HepG2 (cell line): ENCODE measurements around the gene DSTYK. TPM values are rescaled to one million over a fixed set of nuclear protein-coding genes. Genes with fewer than 3 reads are reported as not detected.

Experiments
- ARHGAP35 ChIP-seq: sonication (generic); formaldehyde crosslinking; IDR thresholded peaks from 2 replicates; pipeline ENCODE4 v1.9.0; 2022; ENCODE audit warnings: mild to moderate bottlenecking, inconsistent platforms, moderate library complexity, missing genetic modification reagents, borderline replicate concordance
- CAMTA2 ChIP-seq: sonication (generic); formaldehyde crosslinking; IDR thresholded peaks from 2 replicates; pipeline ENCODE4 v1.4.0; 2020; ENCODE audit warnings: mild to moderate bottlenecking, missing genetic modification reagents, borderline replicate concordance
- CBX1 ChIP-seq: IDR thresholded peaks from one replicate; pipeline ENCODE4 v1.6.1; 2016; ENCODE audit warnings: antibody characterized with exemption, low read depth
- CEBPB ChIP-seq: IDR thresholded peaks from 2 replicates; pipeline ENCODE4 v1.6.1; 2011; ENCODE audit warnings: low read depth, low read length, improper control_type of control experiment, borderline replicate concordance
- CHCHD3 ChIP-seq: sonication (generic); formaldehyde crosslinking; IDR thresholded peaks from 2 replicates; pipeline ENCODE4 v1.8.0; 2022; ENCODE audit warnings: mild to moderate bottlenecking, missing genetic modification reagents, moderate library complexity
- DNMT3B ChIP-seq: conservative IDR thresholded peaks from 2 replicates; pipeline ENCODE4 v1.6.1; 2016; ENCODE audit warnings: missing biosample characterization, control low read depth
- DR1 ChIP-seq: sonication (generic); formaldehyde crosslinking; IDR thresholded peaks from 2 replicates; pipeline ENCODE4 v1.8.0; 2021; ENCODE audit warnings: mild to moderate bottlenecking, missing genetic modification reagents, inconsistent platforms
- ETV6 ChIP-seq: sonication (generic); formaldehyde crosslinking; conservative IDR thresholded peaks from 2 replicates; pipeline ENCODE4 v1.4.0; 2020; ENCODE audit warnings: missing genetic modification reagents
- FOSL2 ChIP-seq: sonication (generic); formaldehyde crosslinking; IDR thresholded peaks from 2 replicates; pipeline ENCODE4 v1.4.0; 2020; ENCODE audit warnings: missing genetic modification reagents
- FOXC1 ChIP-seq: sonication (generic); formaldehyde crosslinking; IDR thresholded peaks from 2 replicates; pipeline ENCODE4 v1.8.0; 2022; ENCODE audit warnings: mild to moderate bottlenecking, missing genetic modification reagents, borderline replicate concordance
- FOXP1 ChIP-seq, 2 experiments: fragments of 450-650 bp in 1 of 2; IDR thresholded peaks; 2 replicates each; pipeline ENCODE4 v1.6.1; 2017 to 2018; ENCODE audit warnings: antibody characterized with exemption in 1 of 2
- HCFC1 ChIP-seq: fragments of 150-350 bp; IDR thresholded peaks from 2 replicates; pipeline ENCODE4 v1.6.1; 2014; ENCODE audit warnings: low read depth, low read length
- HHEX ChIP-seq: IDR thresholded peaks from 2 replicates; pipeline ENCODE4 v1.6.1; 2016; ENCODE audit warnings: control low read depth
- NONO ChIP-seq, 2 experiments: fragments of 450-650 bp in 1 of 2; sonication (generic) in 1 of 2; formaldehyde crosslinking in 1 of 2; IDR thresholded peaks in 1 of 2; conservative IDR thresholded peaks in 1 of 2; 2 replicates each; pipeline versions ENCODE4 v1.6.1 to v1.8.0; 2017 to 2022; ENCODE audit warnings: mild to moderate bottlenecking in 1 of 2, missing genetic modification reagents in 1 of 2, moderate library complexity in 1 of 2
- SCMH1 ChIP-seq: sonication (generic); formaldehyde crosslinking; IDR thresholded peaks from 2 replicates; pipeline ENCODE4 v1.9.0; 2021; ENCODE audit warnings: missing genetic modification reagents, mild to moderate bottlenecking, borderline replicate concordance
- SIX4 ChIP-seq: sonication (generic); formaldehyde crosslinking; IDR thresholded peaks from 2 replicates; pipeline ENCODE4 v1.4.0; 2020; ENCODE audit warnings: missing genetic modification reagents
- TCF7 ChIP-seq: sonication (generic); IDR thresholded peaks from 2 replicates; pipeline ENCODE4 v1.6.1; 2016; ENCODE audit warnings: antibody characterized with exemption, low read depth
- ZC3H4 ChIP-seq: sonication (generic); formaldehyde crosslinking; IDR thresholded peaks from 2 replicates; pipeline ENCODE4 v1.4.0; 2020; ENCODE audit warnings: missing genetic modification reagents, borderline replicate concordance
- ZFP1 ChIP-seq: IDR thresholded peaks from 2 replicates; pipeline ENCODE4 v1.6.1; 2016
- ZNF20 ChIP-seq: sonication (generic); formaldehyde crosslinking; IDR thresholded peaks from 2 replicates; pipeline ENCODE4 v1.4.0; 2020; ENCODE audit warnings: mild to moderate bottlenecking, moderate library complexity, missing genetic modification reagents
- ZNF224 ChIP-seq: sonication (generic); formaldehyde crosslinking; IDR thresholded peaks from 2 replicates; pipeline ENCODE4 v1.5.0; 2020; ENCODE audit warnings: mild to moderate bottlenecking, missing genetic modification reagents
- ZNF225 ChIP-seq: sonication (generic); formaldehyde crosslinking; IDR thresholded peaks from 2 replicates; pipeline ENCODE4 v1.4.0; 2020; ENCODE audit warnings: mild to moderate bottlenecking, missing genetic modification reagents
- ZNF251 ChIP-seq: sonication (generic); formaldehyde crosslinking; IDR thresholded peaks from 2 replicates; pipeline ENCODE4 v1.9.0; 2021; ENCODE audit warnings: mild to moderate bottlenecking, missing genetic modification reagents
- ZNF256 ChIP-seq: sonication (generic); formaldehyde crosslinking; conservative IDR thresholded peaks from 2 replicates; pipeline ENCODE4 v1.4.0; 2020; ENCODE audit warnings: missing genetic modification reagents
- ZNF292 ChIP-seq: sonication (generic); formaldehyde crosslinking; IDR thresholded peaks from 2 replicates; pipeline ENCODE4 v1.8.1; 2022; ENCODE audit warnings: mild to moderate bottlenecking, low read depth, missing genetic modification reagents, borderline replicate concordance
- ZNF383 ChIP-seq: sonication (generic); formaldehyde crosslinking; IDR thresholded peaks from 2 replicates; pipeline ENCODE4 v1.4.0; 2020; ENCODE audit warnings: missing genetic modification reagents, mild to moderate bottlenecking, borderline replicate concordance
- ZNF577 ChIP-seq: sonication (generic); formaldehyde crosslinking; IDR thresholded peaks from 2 replicates; pipeline ENCODE4 v1.4.0; 2020; ENCODE audit warnings: mild to moderate bottlenecking, low read depth, missing genetic modification reagents, borderline replicate concordance
- ZNF674 ChIP-seq: sonication (generic); formaldehyde crosslinking; IDR thresholded peaks from 2 replicates; pipeline ENCODE4 v1.5.0; 2020; ENCODE audit warnings: low read depth, mild to moderate bottlenecking, missing genetic modification reagents
- ZNF746 ChIP-seq: sonication (generic); formaldehyde crosslinking; IDR thresholded peaks from 2 replicates; pipeline ENCODE4 v1.8.0; 2022; ENCODE audit warnings: mild to moderate bottlenecking, missing genetic modification reagents
- ZNF766 ChIP-seq: sonication (generic); formaldehyde crosslinking; IDR thresholded peaks from 2 replicates; pipeline ENCODE4 v1.5.0; 2020; ENCODE audit warnings: missing genetic modification reagents, borderline replicate concordance
- ZNF780A ChIP-seq: sonication (generic); formaldehyde crosslinking; IDR thresholded peaks from 2 replicates; pipeline ENCODE4 v1.8.0; 2022; ENCODE audit warnings: mild to moderate bottlenecking, missing genetic modification reagents, moderate library complexity
- polyA plus RNA-seq, 8 experiments: library from polyadenylated mRNA; depleted of rRNA in 3 of 8; stranded (reverse) in 7 of 8; unstranded in 1 of 8; fragments of >200 nt; fragmentation: Illumina TruSeq in 4 of 8; extraction: Trizol in 4 of 8; gene quantifications; 2 replicates each; pipeline versions ENCODE4 v1.2.1 to v1.2.3, GENCODE V29; 2011 to 2016; ENCODE audit warnings: low read depth in 4 of 8, missing spikeins in 1 of 8, mixed read lengths in 1 of 8; ENCODE audit not compliant: insufficient read depth in 1 of 8
- total RNA-seq, 5 experiments: library from RNA; depleted of rRNA; stranded (reverse); fragments of >200 nt; fragmentation: Illumina TruSeq; extraction: Trizol; gene quantifications; 2 replicates each; pipeline ENCODE4 v1.2.3, GENCODE V29; 2016; ENCODE audit warnings: low read depth in 1 of 5
- TF ChIP-seq, protein P1 (sequence below): sonication (generic); formaldehyde crosslinking; conservative IDR thresholded peaks from 2 replicates; pipeline ENCODE4 v1.8.1; 2023; ENCODE audit warnings: missing genetic modification reagents

The DSTYK gene
- total and polyA plus RNA-seq, 2 of the 13 experiments (the other 11 are each of a cell fraction or from before 2014, with no cell fraction given): 2.6 to 4.8 TPM

GRCh38 chr1:205121660-205122488 is 89.6 kb downstream of the DSTYK start, which contains the start of gene RBBP5 (continued):
- TF ChIP-seq ZNF292 (CRISPR knock-in tag) (peak; percentile 50; the same call in 1 of the 2 replicates), CEBPB (no peak), ZNF251 (CRISPR knock-in tag) (no peak), ZC3H4 (no peak; the same call in 1 of the 2 replicates), ZNF780A (CRISPR knock-in tag) (0 out of 2 replicates have a peak, but pooled peaks have one; percentile 44), ZNF766 (CRISPR knock-in tag) (no peak; the same call in 1 of the 2 replicates), SCMH1 (CRISPR knock-in tag) (no peak), CAMTA2 (no peak), FOXC1 (no peak), ARHGAP35 (CRISPR knock-in tag) (no peak), DNMT3B (CRISPR knock-in tag) (peak; percentile 32; the same call in 1 of the 2 replicates), ZFP1 (CRISPR knock-in tag) (peak; percentile 92), DR1 (CRISPR knock-in tag) (peak; percentile 65), HHEX (CRISPR knock-in tag) (no peak), CBX1 (peak; percentile 80), ZNF383 (CRISPR knock-in tag) (no peak), ZNF256 (no peak), HCFC1 (peak; percentile 85), SIX4 (peak; percentile 67), CHCHD3 (CRISPR knock-in tag) (no peak), ZNF225 (CRISPR knock-in tag) (peak; percentile 47; the same call in 1 of the 2 replicates), ZNF577 (no peak), TCF7 (no peak), FOXP1 (IDR thresholded peaks at IDR 0.05) (no peak), FOXP1 (CRISPR knock-in tag; IDR thresholded peaks at IDR 0.05) (peak; percentile 73), FOSL2 (CRISPR knock-in tag) (peak; percentile 75), ETV6 (CRISPR knock-in tag) (peak; percentile 78; the same call in 1 of the 2 replicates), ZNF20 (CRISPR knock-in tag) (peak; percentile 88; the same call in 1 of the 2 replicates), ZNF224 (0 out of 2 replicates have a peak, but pooled peaks have one; percentile 22), ZNF746 (CRISPR knock-in tag) (no peak), ZNF674 (CRISPR knock-in tag) (no peak), NONO (IDR thresholded peaks at IDR 0.05) (no peak), NONO (CRISPR knock-in tag; conservative IDR thresholded peaks at IDR 0.05) (peak; percentile 95)
- TF ChIP-seq, protein P1, sequence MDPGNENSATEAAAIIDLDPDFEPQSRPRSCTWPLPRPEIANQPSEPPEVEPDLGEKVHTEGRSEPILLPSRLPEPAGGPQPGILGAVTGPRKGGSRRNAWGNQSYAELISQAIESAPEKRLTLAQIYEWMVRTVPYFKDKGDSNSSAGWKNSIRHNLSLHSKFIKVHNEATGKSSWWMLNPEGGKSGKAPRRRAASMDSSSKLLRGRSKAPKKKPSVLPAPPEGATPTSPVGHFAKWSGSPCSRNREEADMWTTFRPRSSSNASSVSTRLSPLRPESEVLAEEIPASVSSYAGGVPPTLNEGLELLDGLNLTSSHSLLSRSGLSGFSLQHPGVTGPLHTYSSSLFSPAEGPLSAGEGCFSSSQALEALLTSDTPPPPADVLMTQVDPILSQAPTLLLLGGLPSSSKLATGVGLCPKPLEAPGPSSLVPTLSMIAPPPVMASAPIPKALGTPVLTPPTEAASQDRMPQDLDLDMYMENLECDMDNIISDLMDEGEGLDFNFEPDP (CRISPR knock-in tag): no peak
